Activated CD4-positive, alpha-beta T cell treated with anti-CD3 and anti-CD28 coated beads, Interleukin-2, Interleukin-4, amounts not matched to agents 100 ng/mL and 50 ng/mL, durations not matched to agents 16 hours and 8 hours (primary cell): ENCODE data around the gene WNK4.
A peak's percentile ranks its signal among the peaks of the same experiment; 100 is the strongest.
"Not testable (repeated sequence)": the region's sequence is repeated elsewhere in the genome, so short reads cannot be mapped to it uniquely, and the experiment has no call there.

Experiments used
- DNase-seq: peaks from one replicate; pipeline ENCODE4 v3.0.0-alpha.2; 2020; ENCODE audit warnings: low spot score

WNK4 gene

GRCh38 chr17:42779936-42780850 is at the start of gene WNK4:
WNK4 (plus strand) TSS chr17:42780610; CDS start chr17:42780699, 89 bp downstream.
- no peak for DNase-seq

- DNase-seq = no peak
These were observed 39.7 kb upstream of the WNK4 start for GRCh38 chr17:42740699-42741098.

GRCh38 chr17:42742916-42743315 is 37.5 kb upstream of the WNK4 start:
- not testable (repeated sequence) for DNase-seq

GRCh38 chr17:42743595-42744282 is 36.7 kb upstream of the WNK4 start:
- no peak for DNase-seq

GRCh38 chr17:42744283-42744805 is 36.1 kb upstream of the WNK4 start:
- DNase-seq = peak; percentile 54

GRCh38 chr17:42744806-42745617 is 35.4 kb upstream of the WNK4 start, which contains the start of gene EZH1:
EZH1 (minus strand) TSS chr17:42745040; CDS start chr17:42728941, 16,099 bp downstream.
- DNase-seq = peak; percentile 92

- DNase-seq = no peak
These were observed 32.1 kb upstream of the WNK4 start for GRCh38 chr17:42748202-42748907.

- DNase-seq = no peak
These were observed 31.3 kb upstream of the WNK4 start for GRCh38 chr17:42748908-42749798.

GRCh38 chr17:42750739-42751344 is 29.6 kb upstream of the WNK4 start:
- DNase-seq = no peak

- DNase-seq = no peak
These were observed 28.8 kb upstream of the WNK4 start for GRCh38 chr17:42751628-42752027.

GRCh38 chr17:42754782-42755181 is 25.6 kb upstream of the WNK4 start:
- DNase-seq = no peak

GRCh38 chr17:42759982-42760651 is 20.3 kb upstream of the WNK4 start:
- DNase-seq = no peak

GRCh38 chr17:42760652-42761581 is 19.5 kb upstream of the WNK4 start, which contains the start of gene RAMP2:
RAMP2 (plus strand) TSS chr17:42761227; CDS start chr17:42761262, 35 bp downstream.
- DNase-seq = no peak

GRCh38 chr17:42761638-42762037 is 18.8 kb upstream of the WNK4 start:
- DNase-seq = no peak

- no peak for DNase-seq
These were observed 14.3 kb upstream of the WNK4 start for GRCh38 chr17:42766124-42766523.

- no peak for DNase-seq
These were observed 12.9 kb upstream of the WNK4 start for GRCh38 chr17:42767512-42767911.

GRCh38 chr17:42768006-42768405 is 12.4 kb upstream of the WNK4 start:
- not testable (repeated sequence) for DNase-seq

- DNase-seq = not testable (repeated sequence)
These were observed 10.4 kb upstream of the WNK4 start for GRCh38 chr17:42769964-42770363.
